Dendritic cell treated with granulocyte-macrophage colony-stimulating factor and Interleukin-4, amounts not matched to agents 40 ng/mL and 50 ng/mL, for 4 days (primary cell): ENCODE measurements around the gene GADD45A.

Experiments used
- H3K27ac Mint-ChIP-seq: one replicate; pipeline ENCODE4 v1.8.0; 2022; ENCODE audit warnings: mild to moderate bottlenecking, mixed read lengths
- H3K27me3 Mint-ChIP-seq: one replicate; pipeline ENCODE4 v1.8.0; 2022; ENCODE audit warnings: mild to moderate bottlenecking, mixed read lengths
- H3K36me3 Mint-ChIP-seq: one replicate; pipeline ENCODE4 v1.8.0; 2022; ENCODE audit warnings: low read depth, mixed read lengths
- H3K4me1 Mint-ChIP-seq: one replicate; pipeline ENCODE4 v1.8.0; 2022; ENCODE audit warnings: low read depth, mixed read lengths
- H3K4me3 Mint-ChIP-seq: one replicate; pipeline ENCODE4 v1.8.0; 2022; ENCODE audit warnings: mild to moderate bottlenecking, moderate library complexity, mixed read lengths
- H3K9me3 Mint-ChIP-seq: one replicate; pipeline ENCODE4 v1.8.0; 2022; ENCODE audit warnings: mixed read lengths
- intact Hi-C: fragments of 100-400 bp; cut with micrococcal nuclease; formaldehyde crosslinking; loops from one replicate; pipeline ENCODE4 v1.15.0; 2022

The GADD45A gene

GRCh38 chr1:67676946-67677345, 8.1 kb upstream of the GADD45A start:
- H3K4me1 Mint-ChIP-seq = peaks cover 9% of the 10 kb centered on the region
- intact Hi-C loops = no loop called here
- no peak overlapping the region for H3K27ac Mint-ChIP-seq
- H3K27me3 Mint-ChIP-seq = no peaks in the 10 kb centered on the region
- H3K4me3 Mint-ChIP-seq = no peak overlapping the region
- H3K9me3 Mint-ChIP-seq = no peaks in the 10 kb centered on the region
- no peaks in the 10 kb centered on the region for H3K36me3 Mint-ChIP-seq

GRCh38 chr1:67677408-67677807, 7.6 kb upstream of the GADD45A start:
- intact Hi-C loops = no loop called here
- Mint-ChIP-seq H3K4me1 (peaks cover 9% of the 10 kb centered on the region), H3K4me3 (no peak overlapping the region), H3K9me3 (no peaks in the 10 kb centered on the region), H3K27ac (no peak overlapping the region), H3K36me3 (no peaks in the 10 kb centered on the region), H3K27me3 (no peaks in the 10 kb centered on the region)

GRCh38 chr1:67677930-67678329, 7.1 kb upstream of the GADD45A start:
- H3K27ac Mint-ChIP-seq = no peak overlapping the region
- H3K9me3 Mint-ChIP-seq = no peaks in the 10 kb centered on the region
- intact Hi-C loops = no loop called here
- H3K4me3 Mint-ChIP-seq = no peak overlapping the region
- no peaks in the 10 kb centered on the region for H3K27me3 Mint-ChIP-seq
- H3K4me1 Mint-ChIP-seq = peaks cover 9% of the 10 kb centered on the region
- H3K36me3 Mint-ChIP-seq = no peaks in the 10 kb centered on the region

DNA sequence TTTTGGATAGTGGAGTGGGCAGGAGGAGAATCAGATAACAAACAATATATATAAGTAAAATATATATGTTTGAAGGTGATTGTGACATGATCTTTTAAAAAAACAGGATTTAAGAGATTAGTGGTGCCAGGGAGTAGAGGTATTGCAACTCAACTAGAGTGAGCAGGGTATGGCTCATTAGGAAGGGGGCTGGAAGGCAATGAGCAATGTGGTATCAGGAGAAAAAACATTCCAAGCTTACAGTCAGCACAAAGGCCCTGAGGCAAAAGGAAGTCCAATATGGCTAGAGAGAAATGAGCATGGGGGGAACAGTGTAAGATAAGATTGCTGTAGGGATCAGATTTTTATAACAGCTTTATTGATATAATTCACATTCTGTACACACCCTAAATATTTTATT, 5.3 kb upstream of the GADD45A start:
- Mint-ChIP-seq H3K9me3 (no peaks in the 10 kb centered on the region), H3K4me1 (peaks cover 19% of the 10 kb centered on the region), H3K27me3 (no peaks in the 10 kb centered on the region), H3K27ac (no peak overlapping the region), H3K4me3 (no peak overlapping the region), H3K36me3 (no peaks in the 10 kb centered on the region)
- intact Hi-C loops = loop anchor here (5.0 to 10.0 kb wide), 2 partner anchors 145 to 247 kb away; partner anchors contain the start of gene SERBP1

DNA sequence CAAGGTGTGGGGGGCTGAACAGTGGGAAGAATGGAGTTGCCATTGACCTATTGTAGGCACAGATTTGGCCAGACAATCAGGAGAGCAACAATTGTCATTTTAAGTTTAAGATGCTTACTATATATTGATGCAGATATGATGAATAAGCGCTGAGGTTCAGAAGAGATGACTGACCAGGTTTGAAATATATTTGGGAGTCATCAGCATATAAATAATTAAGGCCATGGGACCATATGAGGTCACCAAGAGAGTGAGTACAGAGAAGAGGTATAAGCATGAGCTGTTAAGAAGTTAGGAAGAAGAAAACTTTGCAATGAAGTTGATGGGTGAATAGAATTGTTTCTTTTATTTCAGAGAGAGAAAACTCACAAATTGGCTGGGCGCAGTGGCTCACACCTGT, 4.5 kb upstream of the GADD45A start:
- peaks cover 8% of the 10 kb centered on the region for H3K36me3 Mint-ChIP-seq
- H3K4me3 Mint-ChIP-seq = no peak overlapping the region
- no peak overlapping the region for H3K27ac Mint-ChIP-seq
- intact Hi-C loops = loop anchor here (5.0 to 10.0 kb wide), 2 partner anchors 146 to 248 kb away; partner anchors contain the start of gene SERBP1
- H3K27me3 Mint-ChIP-seq = no peaks in the 10 kb centered on the region
- peaks cover 18% of the 10 kb centered on the region for H3K4me1 Mint-ChIP-seq
- H3K9me3 Mint-ChIP-seq = no peaks in the 10 kb centered on the region

GRCh38 chr1:67682659-67683197, 2.3 kb upstream of the GADD45A start:
- H3K4me3 Mint-ChIP-seq = no peak overlapping the region
- no peak overlapping the region for H3K27ac Mint-ChIP-seq
- H3K27me3 Mint-ChIP-seq = no peaks in the 10 kb centered on the region
- intact Hi-C loops = loop anchor here (5.0 to 10.0 kb wide), 2 partner anchors 148 to 250 kb away; partner anchors contain the start of gene SERBP1
- H3K9me3 Mint-ChIP-seq = no peaks in the 10 kb centered on the region
- peaks cover 32% of the 10 kb centered on the region for H3K4me1 Mint-ChIP-seq
- H3K36me3 Mint-ChIP-seq = peaks cover 29% of the 10 kb centered on the region

DNA sequence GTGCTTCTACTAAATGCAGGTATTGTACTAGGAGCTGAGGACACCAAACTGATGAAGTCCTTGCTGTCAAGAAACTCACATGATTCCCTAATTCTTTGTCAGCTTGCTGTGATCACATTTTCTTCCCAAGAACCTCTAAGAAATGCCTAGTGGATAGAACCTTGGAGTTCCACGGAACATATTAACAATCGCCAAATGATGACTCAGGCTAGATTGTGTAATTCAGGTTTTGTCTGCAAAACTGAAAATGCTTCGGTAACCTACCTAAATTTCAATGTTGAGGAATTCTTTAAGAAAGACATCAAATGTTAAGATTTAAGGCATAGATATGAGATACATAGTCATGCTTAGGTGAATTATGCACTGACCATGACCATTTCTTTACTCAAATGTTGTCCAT, 1.7 kb upstream of the GADD45A start:
- Mint-ChIP-seq H3K4me3 (no peak overlapping the region), H3K4me1 (peaks cover 38% of the 10 kb centered on the region), H3K9me3 (no peaks in the 10 kb centered on the region), H3K36me3 (peaks cover 32% of the 10 kb centered on the region), H3K27me3 (no peaks in the 10 kb centered on the region), H3K27ac (no peak overlapping the region)
- intact Hi-C loops = loop anchor here (5.0 to 10.0 kb wide), 2 partner anchors 149 to 251 kb away; partner anchors contain the start of gene SERBP1

- H3K4me3 Mint-ChIP-seq = peak overlapping the region; percentile 92
- no peaks in the 10 kb centered on the region for H3K9me3 Mint-ChIP-seq
Observed at GRCh38 chr1:67683766-67684525, 1.1 kb upstream of the GADD45A start.

GRCh38 chr1:67684526-67685066, 405 bp upstream of the GADD45A start:
- H3K9me3 Mint-ChIP-seq = no peaks in the 10 kb centered on the region
- no peaks in the 10 kb centered on the region for H3K27me3 Mint-ChIP-seq
- H3K27ac Mint-ChIP-seq = peak overlapping the region; percentile 89
- H3K4me1 Mint-ChIP-seq = peaks cover 50% of the 10 kb centered on the region
- H3K36me3 Mint-ChIP-seq = peaks cover 32% of the 10 kb centered on the region
- intact Hi-C loops = loop anchor here (5.0 to 10.0 kb wide), 3 partner anchors 122 to 252 kb away; partner anchors contain the start of gene SERBP1
- peak overlapping the region; percentile 92 for H3K4me3 Mint-ChIP-seq

More at GRCh38 chr1:67683766-67684525, 1.1 kb upstream of the GADD45A start:
- intact Hi-C loops = loop anchor here (5.0 to 10.0 kb wide), 2 partner anchors 149 to 252 kb away; partner anchors contain the start of gene SERBP1
- H3K4me1 Mint-ChIP-seq = peaks cover 44% of the 10 kb centered on the region
- H3K27ac Mint-ChIP-seq = peak overlapping the region; percentile 89
- H3K27me3 Mint-ChIP-seq = no peaks in the 10 kb centered on the region
- H3K36me3 Mint-ChIP-seq = peaks cover 32% of the 10 kb centered on the region

GRCh38 chr1:67685558-67686266, 711 bp downstream of the GADD45A start:
- intact Hi-C loops = loop anchor here (5.0 to 10.0 kb wide), 2 partner anchors 123 to 151 kb away; no protein-coding TSS in a partner anchor
- no peaks in the 10 kb centered on the region for H3K9me3 Mint-ChIP-seq
- peaks cover 50% of the 10 kb centered on the region for H3K4me1 Mint-ChIP-seq
- H3K27ac Mint-ChIP-seq = peak overlapping the region; percentile 89
- no peaks in the 10 kb centered on the region for H3K27me3 Mint-ChIP-seq
- peaks cover 32% of the 10 kb centered on the region for H3K36me3 Mint-ChIP-seq
- H3K4me3 Mint-ChIP-seq = peak overlapping the region; percentile 92

DNA sequence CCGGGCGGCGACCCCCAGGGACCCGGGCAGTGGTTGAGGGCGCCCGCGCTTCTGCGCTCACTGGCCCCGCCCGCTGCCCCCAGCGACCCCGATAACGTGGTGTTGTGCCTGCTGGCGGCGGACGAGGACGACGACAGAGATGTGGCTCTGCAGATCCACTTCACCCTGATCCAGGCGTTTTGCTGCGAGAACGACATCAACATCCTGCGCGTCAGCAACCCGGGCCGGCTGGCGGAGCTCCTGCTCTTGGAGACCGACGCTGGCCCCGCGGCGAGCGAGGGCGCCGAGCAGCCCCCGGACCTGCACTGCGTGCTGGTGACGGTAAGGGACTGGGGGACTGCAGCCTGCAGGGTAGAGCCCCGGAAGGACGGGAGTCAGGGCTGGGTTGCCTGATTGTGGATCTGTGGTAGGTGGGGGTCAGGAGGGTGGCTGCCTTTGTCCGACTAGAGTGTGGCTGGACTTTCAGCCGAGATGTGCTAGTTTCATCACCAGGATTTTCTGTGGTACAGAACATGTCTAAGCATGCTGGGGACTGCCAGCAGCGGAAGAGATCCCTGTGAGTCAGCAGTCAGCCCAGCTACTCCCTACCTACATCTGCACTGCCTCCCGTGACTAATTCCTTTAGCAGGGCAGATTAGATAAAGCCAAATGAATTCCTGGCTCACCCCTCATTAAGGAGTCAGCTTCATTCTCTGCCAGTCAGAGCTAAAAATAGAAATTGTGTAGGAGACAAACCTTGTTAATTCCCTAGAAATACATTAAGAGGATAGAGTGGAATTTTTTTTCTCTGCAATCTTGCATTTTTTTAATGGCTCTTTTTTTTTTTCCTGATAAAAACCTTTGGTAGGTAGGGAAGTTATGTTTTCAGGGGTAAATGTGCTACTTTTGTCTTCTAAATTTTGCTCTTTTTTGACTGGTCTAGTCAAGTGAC, 1.5 kb downstream of the GADD45A start:
- no peaks in the 10 kb centered on the region for H3K27me3 Mint-ChIP-seq
- H3K4me3 Mint-ChIP-seq = peak overlapping the region; percentile 92
- H3K9me3 Mint-ChIP-seq = no peaks in the 10 kb centered on the region
- intact Hi-C loops = loop anchor here (5.0 to 10.0 kb wide), 2 partner anchors 124 to 152 kb away; no protein-coding TSS in a partner anchor
- peaks cover 32% of the 10 kb centered on the region for H3K36me3 Mint-ChIP-seq
- H3K27ac Mint-ChIP-seq = peak overlapping the region; percentile 89
- H3K4me1 Mint-ChIP-seq = peaks cover 50% of the 10 kb centered on the region

DNA sequence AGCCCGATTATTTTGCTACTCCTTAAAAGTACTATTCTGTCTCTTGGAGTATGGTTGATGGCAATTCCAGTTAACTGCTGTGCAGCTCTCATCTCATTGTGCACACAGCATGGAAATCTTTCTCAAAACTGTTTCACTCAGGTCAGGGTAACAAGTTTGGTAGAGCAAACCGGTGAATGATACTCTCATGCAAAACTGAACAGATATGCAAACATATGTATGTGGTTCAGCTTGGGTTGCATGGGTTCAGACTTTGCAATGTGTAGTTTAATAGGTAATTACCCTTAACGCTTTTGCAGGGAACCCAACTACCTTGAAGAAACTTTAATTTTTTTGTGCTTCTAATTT, 2.2 kb downstream of the GADD45A start:
- H3K4me3 Mint-ChIP-seq = peak overlapping the region; percentile 92
- intact Hi-C loops = loop anchor here (5.0 to 10.0 kb wide), 2 partner anchors 125 to 152 kb away; no protein-coding TSS in a partner anchor
- peaks cover 32% of the 10 kb centered on the region for H3K36me3 Mint-ChIP-seq
- H3K4me1 Mint-ChIP-seq = peaks cover 50% of the 10 kb centered on the region
- H3K27me3 Mint-ChIP-seq = no peaks in the 10 kb centered on the region
- H3K27ac Mint-ChIP-seq = no peak overlapping the region
- no peaks in the 10 kb centered on the region for H3K9me3 Mint-ChIP-seq

DNA sequence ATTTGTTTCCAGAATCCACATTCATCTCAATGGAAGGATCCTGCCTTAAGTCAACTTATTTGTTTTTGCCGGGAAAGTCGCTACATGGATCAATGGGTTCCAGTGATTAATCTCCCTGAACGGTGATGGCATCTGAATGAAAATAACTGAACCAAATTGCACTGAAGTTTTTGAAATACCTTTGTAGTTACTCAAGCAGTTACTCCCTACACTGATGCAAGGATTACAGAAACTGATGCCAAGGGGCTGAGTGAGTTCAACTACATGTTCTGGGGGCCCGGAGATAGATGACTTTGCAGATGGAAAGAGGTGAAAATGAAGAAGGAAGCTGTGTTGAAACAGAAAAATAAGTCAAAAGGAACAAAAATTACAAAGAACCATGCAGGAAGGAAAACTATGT, 2.6 kb downstream of the GADD45A start:
- Mint-ChIP-seq H3K9me3 (no peaks in the 10 kb centered on the region), H3K27me3 (no peaks in the 10 kb centered on the region), H3K4me3 (peak overlapping the region; percentile 18), H3K36me3 (peaks cover 32% of the 10 kb centered on the region), H3K27ac (peak overlapping the region; percentile 16), H3K4me1 (peaks cover 50% of the 10 kb centered on the region)
- intact Hi-C loops = loop anchor here (5.0 to 10.0 kb wide), 2 partner anchors 125 to 153 kb away; no protein-coding TSS in a partner anchor
